GM21737 (cell line): ENCODE results near the gene SIN3A.
"Not testable (repeated sequence)": the region's sequence is repeated elsewhere in the genome, so short reads cannot be mapped to it uniquely, and the experiment has no call there.

Experiments used
- ATAC-seq: cut with Tn5 transposase; IDR thresholded peaks from one replicate; pipeline ENCODE4 v1.9.1; 2021; ENCODE audit warnings: mild to moderate bottlenecking, moderate library complexity; ENCODE audit not compliant: unreplicated experiment

The SIN3A gene

GRCh38 chr15:75335705-75336355 lies 115.7 kb downstream of the SIN3A start, which contains the start of gene COMMD4:
TSS of gene COMMD4 (plus strand) at chr15:75336063. CDS start at chr15:75336090, 27 bp downstream.
- no peak for ATAC-seq

GRCh38 chr15:75335313-75335704 lies 116.2 kb downstream of the SIN3A start:
- no peak for ATAC-seq

GRCh38 chr15:75333654-75334419 lies 117.7 kb downstream of the SIN3A start:
- ATAC-seq, result not testable (repeated sequence)

- not testable (repeated sequence) for ATAC-seq
These were observed 119.4 kb downstream of the SIN3A start for GRCh38 chr15:75332093-75332492.

GRCh38 chr15:75329571-75329970 lies 121.9 kb downstream of the SIN3A start:
- ATAC-seq, result no peak

- ATAC-seq, result no peak
These were observed 122.8 kb downstream of the SIN3A start for GRCh38 chr15:75328493-75329314.

- ATAC-seq, result no peak
These were observed 124.0 kb downstream of the SIN3A start for GRCh38 chr15:75327491-75327890.

- no peak for ATAC-seq
These were observed 124.5 kb downstream of the SIN3A start for GRCh38 chr15:75327005-75327404.

GRCh38 chr15:75325922-75326321 lies 125.6 kb downstream of the SIN3A start:
- no peak for ATAC-seq

GRCh38 chr15:75321711-75322110 lies 129.8 kb downstream of the SIN3A start:
- ATAC-seq, result no peak
